ENCODE measurements around the gene RHCE.
"Not testable (repeated sequence)": the region's sequence is repeated elsewhere in the genome, so short reads cannot be mapped to it uniquely, and the experiment has no call there.

Gene RHCE

GRCh38 chr1:25397549-25397948 lies 23.1 kb downstream of the RHCE start:
- not testable (repeated sequence) for DNase-seq

GRCh38 chr1:25392841-25393240 lies 27.8 kb downstream of the RHCE start:
- no peak for DNase-seq

GRCh38 chr1:25389721-25390120 lies 30.9 kb downstream of the RHCE start:
- DNase-seq = not testable (repeated sequence)

GRCh38 chr1:25388691-25389090 lies 31.9 kb downstream of the RHCE start:
- DNase-seq = not testable (repeated sequence)

- DNase-seq = not testable (repeated sequence)
Observed at GRCh38 chr1:25387096-25387495, 33.5 kb downstream of the RHCE start.

- DNase-seq = not testable (repeated sequence)
Observed at GRCh38 chr1:25383875-25384274, 36.8 kb downstream of the RHCE start.

GRCh38 chr1:25383090-25383489 lies 37.5 kb downstream of the RHCE start:
- not testable (repeated sequence) for DNase-seq

GRCh38 chr1:25382543-25382942 lies 38.1 kb downstream of the RHCE start:
- not testable (repeated sequence) for DNase-seq

GRCh38 chr1:25378367-25378766 lies 42.3 kb downstream of the RHCE start:
- DNase-seq = not testable (repeated sequence)

GRCh38 chr1:25371757-25372156 lies 48.9 kb downstream of the RHCE start:
- DNase-seq = not testable (repeated sequence)

GRCh38 chr1:25369691-25370271 lies 50.8 kb downstream of the RHCE start:
- not testable (repeated sequence) for DNase-seq

GRCh38 chr1:25369241-25369640 lies 51.4 kb downstream of the RHCE start:
- no peak for DNase-seq

GRCh38 chr1:25362634-25363559 lies 57.7 kb downstream of the RHCE start:
- DNase-seq = not testable (repeated sequence)

- no peak for DNase-seq
Observed at GRCh38 chr1:25361901-25362300, 58.7 kb downstream of the RHCE start.

GRCh38 chr1:25360596-25361581 lies 59.7 kb downstream of the RHCE start:
- DNase-seq = no peak

GRCh38 chr1:25356848-25357247 lies 63.8 kb downstream of the RHCE start:
- DNase-seq = no peak

- DNase-seq = no peak
Observed at GRCh38 chr1:25356441-25356840, 64.2 kb downstream of the RHCE start.

- DNase-seq = no peak
Observed at GRCh38 chr1:25355841-25356395, 64.7 kb downstream of the RHCE start.

GRCh38 chr1:25349606-25350005 lies 71.0 kb downstream of the RHCE start:
- DNase-seq = no peak

GRCh38 chr1:25347556-25347955 lies 73.1 kb downstream of the RHCE start:
- DNase-seq = no peak

GRCh38 chr1:25343872-25344271 lies 76.8 kb downstream of the RHCE start:
- no peak for DNase-seq

- no peak for DNase-seq
Observed at GRCh38 chr1:25342846-25343245, 77.8 kb downstream of the RHCE start.

GRCh38 chr1:25341746-25342145 lies 78.9 kb downstream of the RHCE start:
- no peak for DNase-seq
